HL-60 (cell line): Measurements from ENCODE around the gene ARMC6.

Experiments
- CTCF ChIP-seq: IDR thresholded peaks from one replicate; pipeline ENCODE4 v1.5.1; 2011; ENCODE audit warnings: low read length, control low read depth, inconsistent platforms; ENCODE audit not compliant: insufficient read depth
- POLR2AphosphoS5 ChIP-seq: IDR thresholded peaks from 2 replicates; pipeline ENCODE4 v1.6.1; 2012; ENCODE audit warnings: low read depth
- TF ChIP-seq, protein P1 (sequence below): IDR thresholded peaks from 2 replicates; pipeline ENCODE4 v1.6.1; 2012; ENCODE audit warnings: low read depth; ENCODE audit not compliant: insufficient replicate concordance

- TF ChIP-seq CTCF (no peak), POLR2AphosphoS5 (no peak; the same call in 1 of the 2 replicates)
- TF ChIP-seq, protein P1, sequence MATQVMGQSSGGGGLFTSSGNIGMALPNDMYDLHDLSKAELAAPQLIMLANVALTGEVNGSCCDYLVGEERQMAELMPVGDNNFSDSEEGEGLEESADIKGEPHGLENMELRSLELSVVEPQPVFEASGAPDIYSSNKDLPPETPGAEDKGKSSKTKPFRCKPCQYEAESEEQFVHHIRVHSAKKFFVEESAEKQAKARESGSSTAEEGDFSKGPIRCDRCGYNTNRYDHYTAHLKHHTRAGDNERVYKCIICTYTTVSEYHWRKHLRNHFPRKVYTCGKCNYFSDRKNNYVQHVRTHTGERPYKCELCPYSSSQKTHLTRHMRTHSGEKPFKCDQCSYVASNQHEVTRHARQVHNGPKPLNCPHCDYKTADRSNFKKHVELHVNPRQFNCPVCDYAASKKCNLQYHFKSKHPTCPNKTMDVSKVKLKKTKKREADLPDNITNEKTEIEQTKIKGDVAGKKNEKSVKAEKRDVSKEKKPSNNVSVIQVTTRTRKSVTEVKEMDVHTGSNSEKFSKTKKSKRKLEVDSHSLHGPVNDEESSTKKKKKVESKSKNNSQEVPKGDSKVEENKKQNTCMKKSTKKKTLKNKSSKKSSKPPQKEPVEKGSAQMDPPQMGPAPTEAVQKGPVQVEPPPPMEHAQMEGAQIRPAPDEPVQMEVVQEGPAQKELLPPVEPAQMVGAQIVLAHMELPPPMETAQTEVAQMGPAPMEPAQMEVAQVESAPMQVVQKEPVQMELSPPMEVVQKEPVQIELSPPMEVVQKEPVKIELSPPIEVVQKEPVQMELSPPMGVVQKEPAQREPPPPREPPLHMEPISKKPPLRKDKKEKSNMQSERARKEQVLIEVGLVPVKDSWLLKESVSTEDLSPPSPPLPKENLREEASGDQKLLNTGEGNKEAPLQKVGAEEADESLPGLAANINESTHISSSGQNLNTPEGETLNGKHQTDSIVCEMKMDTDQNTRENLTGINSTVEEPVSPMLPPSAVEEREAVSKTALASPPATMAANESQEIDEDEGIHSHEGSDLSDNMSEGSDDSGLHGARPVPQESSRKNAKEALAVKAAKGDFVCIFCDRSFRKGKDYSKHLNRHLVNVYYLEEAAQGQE: no peak
Measured at GRCh38 chr19:19032420-19033175, 805 bp upstream of the ARMC6 start.
